Measurements from ENCODE around the gene ZNF883.
"Not testable (repeated sequence)": the region's sequence is repeated elsewhere in the genome, so short reads cannot be mapped to it uniquely, and the experiment has no call there.

ZNF883 gene

GRCh38 chr9:113011911-113012381 is at the start of gene ZNF883:
TSS of gene ZNF883 (minus strand) at chr9:113012192.
- no peak for DNase-seq

GRCh38 chr9:113061072-113061850 is 49.3 kb upstream of the ZNF883 start:
- DNase-seq, result not testable (repeated sequence)

GRCh38 chr9:113059581-113060284 is 47.7 kb upstream of the ZNF883 start:
- not testable (repeated sequence) for DNase-seq

GRCh38 chr9:113057193-113057592 is 45.2 kb upstream of the ZNF883 start:
- DNase-seq, result no peak

- DNase-seq, result peak; percentile 23
Measured at GRCh38 chr9:113056191-113057106, 44.5 kb upstream of the ZNF883 start, which contains the start of gene ZFP37. TSS of gene ZFP37 (minus strand) at chr9:113056724. CDS start at chr9:113056688, 36 bp downstream.

GRCh38 chr9:113042884-113043657 is 31.1 kb upstream of the ZNF883 start:
- no peak for DNase-seq

GRCh38 chr9:113026200-113026599 is 14.2 kb upstream of the ZNF883 start:
- DNase-seq, result no peak

GRCh38 chr9:113018247-113018646 is 6.3 kb upstream of the ZNF883 start:
- no peak for DNase-seq

- DNase-seq, result no peak
Measured at GRCh38 chr9:113012492-113012891, 500 bp upstream of the ZNF883 start.

GRCh38 chr9:113005777-113006176 is 6.2 kb downstream of the ZNF883 start:
- no peak for DNase-seq

- no peak for DNase-seq
Measured at GRCh38 chr9:112997236-112997941, 14.6 kb downstream of the ZNF883 start.

GRCh38 chr9:112971415-112971814 is 40.6 kb downstream of the ZNF883 start:
- DNase-seq, result no peak

GRCh38 chr9:112970939-112971338 is 41.1 kb downstream of the ZNF883 start:
- DNase-seq, result no peak

GRCh38 chr9:112969730-112970129 is 42.3 kb downstream of the ZNF883 start:
- no peak for DNase-seq

GRCh38 chr9:112955550-112955949 is 56.4 kb downstream of the ZNF883 start:
- DNase-seq, result no peak

- DNase-seq, result no peak
Measured at GRCh38 chr9:112945620-112946208, 66.3 kb downstream of the ZNF883 start.

- no peak for DNase-seq
Measured at GRCh38 chr9:112939418-112939817, 72.6 kb downstream of the ZNF883 start.

- DNase-seq, result no peak
Measured at GRCh38 chr9:112933696-112934095, 78.3 kb downstream of the ZNF883 start.

GRCh38 chr9:112925058-112925641 is 86.8 kb downstream of the ZNF883 start:
- no peak for DNase-seq

- no peak for DNase-seq
Measured at GRCh38 chr9:112921549-112921948, 90.4 kb downstream of the ZNF883 start.

GRCh38 chr9:112917987-112918362 is 94.0 kb downstream of the ZNF883 start:
- DNase-seq, result no peak

All from GOT3 (cell line).